Astrocyte of the cerebellum (primary cell): Measurements from ENCODE around the gene CAMTA1.

ENCODE experiments used
- DNase-seq: peaks from one replicate; pipeline ENCODE4 v3.0.0-alpha.2; 2011; ENCODE audit warnings: low read depth
- H3K4me3 ChIP-seq: 2 replicates; pipeline ENCODE4 v1.5.1; 2011; ENCODE audit warnings: mild to moderate bottlenecking, low read depth, low read length, moderate library complexity
- CTCF ChIP-seq: IDR thresholded peaks from 2 replicates; pipeline ENCODE4 v1.5.1; 2012; ENCODE audit warnings: low read length, low read depth, moderate library complexity, mild to moderate bottlenecking; ENCODE audit errors: missing control alignments
- in situ Hi-C: cut with HindIII; loops from 2 replicates; pipeline ENCODE4 v1.10.0; 2017; ENCODE audit warnings: low sequenced_read_pairs

CAMTA1 gene

GRCh38 chr1:6999826-7000225 is 214.6 kb downstream of the CAMTA1 start:
- in situ Hi-C loops = loop anchor here (5.0 kb wide), 1 partner anchor 83 kb away; no protein-coding TSS in a partner anchor
- no peak for DNase-seq
- no peak for TF ChIP-seq CTCF
- H3K4me3 ChIP-seq = no peak overlapping the region

- DNase-seq = no peak
- in situ Hi-C loops = no loop called here
- no peak overlapping the region for H3K4me3 ChIP-seq
- no peak for TF ChIP-seq CTCF
These were observed 215.5 kb downstream of the CAMTA1 start for GRCh38 chr1:7000720-7001119.

GRCh38 chr1:7002728-7003127 is 217.5 kb downstream of the CAMTA1 start:
- in situ Hi-C loops = no loop called here
- H3K4me3 ChIP-seq = no peak overlapping the region
- DNase-seq = no peak
- TF ChIP-seq CTCF = no peak

- H3K4me3 ChIP-seq = no peak overlapping the region
- no peak for DNase-seq
- in situ Hi-C loops = no loop called here
- TF ChIP-seq CTCF = no peak
These were observed 218.4 kb downstream of the CAMTA1 start for GRCh38 chr1:7003676-7004075.

- no peak for DNase-seq
- no peak overlapping the region for H3K4me3 ChIP-seq
- TF ChIP-seq CTCF = no peak
- in situ Hi-C loops = no loop called here
These were observed 218.9 kb downstream of the CAMTA1 start for GRCh38 chr1:7004181-7004580.

GRCh38 chr1:7005762-7006161 is 220.5 kb downstream of the CAMTA1 start:
- in situ Hi-C loops = no loop called here
- no peak overlapping the region for H3K4me3 ChIP-seq
- no peak for DNase-seq
- no peak for TF ChIP-seq CTCF
